Amniotic epithelial cell (primary cell): ENCODE measurements around the gene MYO1D.

ENCODE experiments used
- DNase-seq: peaks from one replicate; pipeline ENCODE4 v3.0.0-alpha.2; 2010; ENCODE audit warnings: low read depth

Gene MYO1D

DNA sequence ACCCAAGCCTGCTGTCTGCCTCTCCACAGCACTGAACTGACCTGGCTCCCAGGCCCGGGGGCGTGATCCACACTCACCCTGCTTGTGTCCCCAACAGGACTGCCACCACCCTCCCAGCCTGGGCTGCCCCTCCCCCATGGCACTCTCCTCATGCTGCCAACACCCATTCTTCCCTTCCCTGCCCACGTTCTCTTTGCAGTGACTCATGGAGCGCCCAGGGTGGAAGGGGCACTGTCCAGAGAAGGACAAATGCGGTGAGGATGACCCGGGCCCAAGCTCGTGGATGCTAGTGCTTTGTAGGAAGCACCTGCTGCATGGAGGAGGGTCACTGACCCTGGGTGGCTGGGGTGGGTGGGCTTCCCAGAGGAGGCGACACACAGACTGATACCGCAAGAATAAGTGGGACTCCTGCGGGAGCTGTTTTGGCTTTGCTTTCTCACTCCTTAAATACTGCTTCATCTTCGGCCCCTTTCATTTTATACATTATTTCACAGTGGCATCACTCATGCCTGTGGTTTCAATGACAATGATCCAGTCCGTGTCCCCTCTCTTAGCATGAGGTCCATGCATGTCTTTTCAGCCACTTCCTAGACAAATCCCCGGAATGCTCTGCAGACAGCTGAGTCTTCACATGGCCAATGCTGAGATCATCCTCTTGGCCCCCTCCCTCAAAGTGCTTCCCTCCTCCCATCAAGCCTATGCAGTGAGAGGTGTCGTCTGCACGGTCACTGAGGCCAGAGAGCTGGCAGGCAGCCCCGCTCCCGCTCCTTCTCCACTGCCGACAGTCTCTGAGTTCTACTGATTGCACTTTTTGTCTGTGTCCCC lies 372.5 kb downstream of the MYO1D start:
- DNase-seq = no peak

DNA sequence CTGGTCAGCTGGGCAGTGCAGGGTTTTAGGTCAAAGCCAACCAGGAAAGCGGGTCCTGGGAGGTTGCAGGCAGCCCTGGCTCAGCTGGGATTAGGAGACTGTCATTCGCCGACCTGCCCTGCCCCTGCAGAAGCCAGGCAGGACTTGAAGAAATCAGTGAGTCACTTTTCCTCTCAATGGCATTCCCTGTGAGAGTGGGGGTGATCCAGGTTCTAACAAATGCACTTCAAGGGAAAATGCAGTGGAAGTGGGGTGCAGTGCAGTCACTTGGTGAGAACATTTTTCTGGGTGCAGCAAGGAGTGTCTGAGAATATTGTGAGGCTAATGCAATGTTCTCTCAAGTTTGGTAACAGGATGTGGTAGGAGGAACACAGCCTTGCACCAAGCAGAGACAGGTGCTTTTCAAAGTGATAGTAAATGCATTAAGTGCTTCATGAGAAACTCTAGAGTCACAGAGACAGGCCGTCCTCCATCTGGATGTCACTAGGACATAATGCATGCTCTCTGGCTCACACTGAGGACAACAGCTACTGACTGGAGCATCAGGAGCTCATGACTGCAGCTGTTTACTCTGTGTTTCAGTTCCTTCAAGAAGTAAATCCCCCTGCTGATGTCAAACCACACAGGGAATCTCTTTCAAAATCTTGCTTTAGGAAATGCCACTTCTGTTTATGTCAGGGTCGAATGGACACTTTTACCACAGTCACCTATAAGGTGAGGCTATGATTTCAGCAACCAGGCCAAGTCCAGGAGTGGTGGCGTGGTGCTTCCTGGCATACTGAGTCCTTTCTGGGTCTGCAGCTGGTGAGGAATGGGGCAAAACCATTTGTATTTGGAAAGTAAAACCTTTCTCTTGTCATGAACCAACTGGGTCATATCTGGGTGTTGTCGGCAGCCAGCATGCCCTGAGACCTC lies 373.4 kb downstream of the MYO1D start:
- DNase-seq = no peak

DNA sequence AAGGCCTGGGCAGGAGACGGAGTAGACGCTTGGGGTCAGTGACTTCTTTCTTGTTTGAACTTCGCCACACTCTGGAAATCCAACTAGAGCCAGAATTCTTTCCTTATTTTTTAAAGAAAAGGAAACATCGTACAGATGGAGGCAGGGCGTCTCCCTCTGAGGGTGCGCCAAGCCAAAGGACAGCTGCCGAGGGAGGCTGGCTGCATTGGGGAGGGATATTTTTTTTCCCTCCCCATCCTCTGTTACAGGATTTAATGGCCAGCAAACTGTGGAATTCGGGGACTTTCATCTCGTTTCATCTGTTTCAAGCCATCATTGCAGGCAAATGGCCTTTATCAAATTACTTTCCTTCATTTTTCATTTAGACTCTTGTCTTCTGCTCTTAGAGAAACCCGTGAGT lies 374.2 kb downstream of the MYO1D start:
- no peak for DNase-seq

DNA sequence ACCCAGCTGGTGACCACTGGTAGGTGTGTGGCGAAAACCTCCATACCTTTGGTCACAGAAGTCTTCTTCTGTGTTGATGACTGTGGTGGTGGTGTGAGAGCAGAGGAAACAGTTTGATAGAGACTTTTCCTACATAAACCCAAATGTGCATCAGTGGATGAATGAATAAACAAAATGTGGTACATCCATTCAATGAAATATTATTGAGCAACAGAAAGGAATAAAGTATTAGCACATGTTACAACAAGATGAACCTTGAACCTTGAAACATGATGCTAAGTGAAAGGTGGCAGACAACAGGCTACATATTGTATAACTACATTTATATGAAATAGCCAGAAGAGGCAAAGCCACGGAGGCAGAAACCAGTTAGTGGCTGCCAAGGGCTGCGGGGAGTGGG lies 374.9 kb downstream of the MYO1D start:
- DNase-seq = no peak

DNA sequence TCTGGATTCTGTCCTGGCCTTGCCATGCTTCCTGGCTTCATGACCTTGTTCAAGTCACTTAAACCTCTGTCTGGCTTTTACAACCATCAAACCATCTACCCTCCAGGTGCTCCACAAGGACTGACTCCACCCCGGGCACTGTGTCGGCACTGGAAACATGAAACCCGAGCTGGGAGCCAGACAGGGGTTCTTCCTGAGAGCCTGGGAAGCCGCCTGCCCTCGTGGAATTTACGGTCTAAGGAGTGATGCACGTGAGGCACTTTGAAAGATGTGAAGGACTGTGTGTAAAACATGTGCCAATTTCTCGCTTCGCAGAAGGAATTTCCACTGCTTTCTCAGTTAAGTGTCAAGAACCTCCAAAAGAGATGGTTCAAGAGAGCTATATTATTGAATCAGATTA lies 378.5 kb downstream of the MYO1D start:
- no peak for DNase-seq

DNA sequence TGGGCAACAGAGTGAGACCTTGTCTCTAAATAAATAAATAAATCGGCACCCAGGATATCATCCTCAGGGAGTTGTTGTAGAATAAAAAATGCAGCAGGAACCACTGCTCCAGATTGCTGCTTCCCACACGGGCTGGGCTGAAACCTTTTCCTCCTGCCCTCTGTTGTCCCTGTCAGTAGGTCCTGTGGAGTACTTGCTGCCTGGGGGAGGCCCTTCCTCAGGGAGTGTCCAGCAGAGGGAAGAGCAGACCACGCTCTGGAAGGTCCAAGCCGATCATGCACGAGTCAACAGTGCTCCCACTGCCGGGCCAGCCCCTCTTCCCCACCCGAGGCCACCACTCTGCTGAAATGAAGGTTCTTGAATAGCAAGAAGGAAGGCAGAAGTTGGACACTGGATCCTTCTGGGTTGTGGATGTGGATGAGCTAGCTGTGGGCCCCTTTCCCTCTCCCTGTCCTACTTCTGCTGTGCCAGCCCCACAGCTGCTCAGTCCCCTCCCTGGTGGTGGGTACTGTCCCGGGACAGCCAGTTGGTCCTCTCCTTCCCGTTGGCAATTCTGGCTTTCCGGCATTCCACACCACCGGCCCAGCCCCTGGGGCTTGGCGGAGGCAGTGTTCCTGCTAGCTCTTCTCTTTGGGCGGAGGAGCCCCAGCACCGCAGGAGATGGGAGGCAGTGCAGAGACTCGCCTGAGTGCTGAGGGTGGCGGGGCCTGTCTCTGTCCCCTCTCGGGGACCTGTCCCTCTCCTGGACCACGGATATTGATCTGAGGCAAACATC lies 379.3 kb downstream of the MYO1D start:
- no peak for DNase-seq

DNA sequence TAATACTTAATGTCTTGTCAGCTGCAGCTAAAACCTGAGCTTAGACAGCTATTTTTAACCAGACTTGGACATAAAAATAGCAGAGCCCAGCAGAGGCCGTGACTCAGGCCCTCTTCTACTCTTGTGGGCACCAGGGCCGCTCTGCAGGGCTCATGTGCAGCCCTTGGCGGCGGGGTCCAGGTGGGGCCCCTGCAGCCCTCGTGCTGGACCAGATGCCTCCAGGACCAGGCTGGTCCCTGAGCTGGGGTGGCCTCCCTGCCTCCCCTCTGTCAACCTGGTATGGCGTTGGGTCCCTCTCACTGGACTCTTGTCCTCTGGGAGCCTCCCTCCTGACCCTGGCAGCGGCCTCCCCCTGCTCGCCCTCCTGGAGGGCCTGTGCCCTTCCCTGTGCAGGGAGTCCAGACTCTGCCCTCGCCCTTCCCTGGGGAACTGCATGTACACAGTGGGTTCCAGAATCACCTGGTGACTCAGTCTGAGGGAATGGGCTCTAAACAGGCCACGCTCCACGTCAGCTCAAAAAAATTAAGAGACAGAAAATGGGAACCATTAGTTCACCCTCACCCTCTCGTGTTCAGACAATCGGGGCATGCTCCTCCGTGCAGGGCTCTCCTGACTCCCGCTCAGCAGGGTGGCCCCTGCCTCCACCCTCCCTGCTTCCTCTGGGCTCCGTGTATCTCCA lies 380.4 kb downstream of the MYO1D start:
- peak; percentile 73 for DNase-seq

DNA sequence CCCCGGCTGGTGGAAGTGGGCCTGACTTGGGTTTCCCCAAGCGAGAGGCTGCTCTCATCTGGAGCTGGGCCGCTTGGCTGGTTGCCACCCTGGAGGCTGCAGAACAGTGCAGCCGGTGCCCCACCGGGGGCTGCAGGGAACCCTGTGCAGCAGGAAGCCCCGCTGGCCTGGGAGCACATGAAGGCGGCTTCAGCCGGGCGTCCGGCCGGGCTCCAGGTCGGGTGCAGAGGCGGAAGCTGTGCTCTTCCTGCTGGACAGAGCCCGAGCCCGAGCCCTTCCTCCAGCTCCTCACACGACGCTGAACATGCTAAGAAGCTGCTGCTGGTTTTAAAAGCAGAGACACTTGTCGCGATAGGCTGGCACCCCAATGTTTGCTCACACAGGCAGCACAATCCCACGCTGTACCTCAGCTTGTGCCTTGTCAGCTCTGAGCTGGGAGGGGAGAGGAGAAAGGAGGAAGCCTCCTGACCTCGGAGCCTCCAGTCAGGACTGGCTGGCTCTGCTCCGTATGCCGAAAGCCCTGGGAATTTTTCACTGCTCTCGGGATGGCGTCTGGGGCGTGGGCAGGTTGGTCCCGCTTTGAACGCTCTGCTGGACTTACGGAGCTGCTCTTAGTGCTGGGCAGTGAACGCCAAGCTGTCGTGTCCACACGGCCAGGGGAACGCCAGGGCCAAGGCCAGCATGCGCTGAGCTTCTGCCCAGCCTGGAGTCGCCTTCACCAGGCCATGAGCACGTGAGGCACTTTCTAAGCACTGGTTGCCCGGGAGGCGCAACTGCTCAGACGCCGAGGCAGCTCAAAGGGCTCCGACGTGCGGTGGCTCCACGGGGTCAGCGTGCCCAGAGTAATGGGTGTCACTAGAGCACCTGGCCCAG lies 381.3 kb downstream of the MYO1D start:
- no peak for DNase-seq

DNA sequence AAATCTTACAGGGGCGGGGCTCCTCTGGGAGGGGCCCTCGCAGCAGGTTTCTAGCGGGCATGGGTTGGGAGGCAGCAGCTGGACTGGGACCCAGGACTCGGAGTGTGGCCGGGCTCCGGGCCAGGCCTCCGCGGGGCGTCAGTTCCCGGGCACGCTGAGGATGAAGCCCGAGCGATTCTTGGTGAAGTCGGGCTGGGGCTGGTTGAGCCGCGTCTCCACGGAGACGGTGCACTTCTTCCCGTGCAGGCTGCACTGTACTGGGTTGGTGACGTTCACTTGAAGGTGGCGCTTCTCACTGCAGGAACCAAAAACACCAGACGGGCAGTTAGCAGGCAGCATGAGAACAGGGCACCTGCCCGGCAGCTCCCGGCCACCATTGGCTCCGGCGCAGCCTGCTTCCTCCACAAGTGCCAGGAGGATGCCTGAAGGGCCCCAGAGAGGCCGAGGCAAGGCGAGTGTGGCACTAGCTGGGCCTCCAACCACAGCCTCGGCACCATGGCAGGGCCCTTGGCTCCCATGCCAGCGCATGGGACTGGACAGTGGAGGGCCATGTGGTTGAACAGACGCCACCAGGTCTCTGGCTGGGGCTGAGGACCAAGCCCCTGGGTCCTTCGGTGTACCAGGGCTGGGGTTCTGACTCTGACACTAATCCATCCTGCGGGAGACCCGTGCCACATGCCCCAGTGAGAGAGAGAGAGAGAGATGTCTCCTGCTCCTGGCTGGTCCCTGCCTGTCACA lies 382.1 kb downstream of the MYO1D start:
- no peak for DNase-seq

DNA sequence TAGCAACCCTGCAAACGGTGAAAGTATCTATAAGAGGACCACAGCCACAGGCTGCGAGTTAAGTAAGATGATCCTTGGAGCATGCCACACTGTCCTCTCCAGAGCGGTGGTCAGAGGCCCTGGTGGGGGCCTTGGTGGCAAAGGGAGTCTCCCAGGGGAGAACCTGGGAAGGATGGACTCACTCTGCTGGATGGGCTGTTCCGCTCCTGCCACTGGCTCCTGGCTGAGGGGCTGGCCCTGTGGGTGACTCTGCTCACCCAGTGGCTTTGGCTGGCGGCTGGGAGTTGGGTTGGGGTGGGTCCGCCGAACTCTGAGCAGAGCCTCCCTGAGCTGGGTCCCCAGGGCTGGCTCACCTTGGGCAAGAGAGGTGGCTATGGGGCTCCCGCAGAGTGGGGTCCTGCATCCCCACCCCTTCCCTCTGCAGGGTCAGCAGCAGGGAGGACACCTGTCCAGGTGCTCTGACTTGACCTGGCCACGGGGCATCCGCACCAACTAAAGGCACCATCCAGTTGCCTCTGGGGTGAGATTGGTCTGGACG lies 382.9 kb downstream of the MYO1D start:
- DNase-seq = no peak

DNA sequence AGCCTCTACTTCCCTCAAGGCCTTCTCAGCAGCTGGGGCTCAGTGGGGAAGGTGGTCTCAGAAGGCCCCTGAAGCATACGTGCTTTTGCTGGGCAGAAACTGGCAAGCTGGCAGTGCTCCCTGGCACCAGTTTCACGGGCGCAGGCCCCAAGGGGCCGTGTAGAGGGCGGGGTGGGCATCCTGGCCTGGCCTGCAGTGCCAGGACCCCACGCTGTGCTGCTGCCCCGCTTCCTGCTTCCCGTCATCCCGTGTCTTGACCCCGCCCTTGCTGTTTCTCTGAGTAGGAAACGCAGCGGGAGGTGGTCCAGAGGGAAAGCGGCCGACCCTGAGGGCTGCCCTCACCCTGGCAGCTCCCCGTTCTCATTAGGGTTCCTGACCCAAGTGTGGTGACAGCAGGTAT lies 383.4 kb downstream of the MYO1D start:
- no peak for DNase-seq

DNA sequence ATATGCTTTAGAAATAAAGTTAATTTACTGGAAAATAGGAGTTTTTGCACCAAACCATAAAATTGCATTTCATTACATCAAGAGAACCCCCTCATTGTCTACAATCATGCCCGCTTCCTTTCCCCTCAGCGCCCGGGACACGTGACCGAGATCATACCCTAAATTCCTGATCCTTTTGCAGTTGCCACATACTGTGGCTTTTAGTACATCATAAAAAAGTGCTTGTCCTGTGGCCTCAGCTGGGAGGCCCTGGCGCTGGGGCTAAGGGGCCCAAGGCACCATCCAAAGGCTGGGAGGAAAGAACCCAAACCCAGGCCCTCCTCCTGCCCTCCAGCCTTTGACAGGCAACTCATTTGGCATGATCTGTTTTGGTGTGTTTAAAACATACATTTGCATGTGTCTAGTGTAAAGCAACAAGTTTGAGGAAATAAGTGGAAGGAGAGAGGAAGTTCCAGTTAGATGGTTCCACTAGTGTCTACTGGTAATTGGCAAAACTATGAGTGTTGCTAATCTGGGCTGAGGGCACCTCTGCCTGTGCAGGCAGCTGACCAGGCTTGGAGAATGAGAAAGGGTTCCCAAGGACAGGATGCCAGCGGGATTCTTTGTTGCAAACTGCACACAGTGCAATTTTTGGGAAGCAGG lies 384.2 kb downstream of the MYO1D start:
- DNase-seq = no peak

DNA sequence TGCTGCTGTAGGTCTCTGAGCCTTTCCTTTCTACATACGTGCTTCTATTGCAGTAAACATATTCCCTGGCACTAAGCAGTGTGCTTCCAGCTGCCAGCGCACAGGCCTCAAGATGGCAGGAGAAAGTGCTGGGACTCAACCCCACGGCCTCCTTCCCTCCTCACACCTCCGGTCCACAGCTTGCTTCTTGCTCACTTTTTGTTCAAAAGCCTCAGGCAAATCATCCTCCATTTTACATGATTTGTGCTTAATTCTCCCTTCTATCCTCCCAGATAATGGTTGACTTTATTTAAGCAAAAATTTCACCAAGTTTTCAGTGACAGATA lies 384.7 kb downstream of the MYO1D start:
- no peak for DNase-seq

DNA sequence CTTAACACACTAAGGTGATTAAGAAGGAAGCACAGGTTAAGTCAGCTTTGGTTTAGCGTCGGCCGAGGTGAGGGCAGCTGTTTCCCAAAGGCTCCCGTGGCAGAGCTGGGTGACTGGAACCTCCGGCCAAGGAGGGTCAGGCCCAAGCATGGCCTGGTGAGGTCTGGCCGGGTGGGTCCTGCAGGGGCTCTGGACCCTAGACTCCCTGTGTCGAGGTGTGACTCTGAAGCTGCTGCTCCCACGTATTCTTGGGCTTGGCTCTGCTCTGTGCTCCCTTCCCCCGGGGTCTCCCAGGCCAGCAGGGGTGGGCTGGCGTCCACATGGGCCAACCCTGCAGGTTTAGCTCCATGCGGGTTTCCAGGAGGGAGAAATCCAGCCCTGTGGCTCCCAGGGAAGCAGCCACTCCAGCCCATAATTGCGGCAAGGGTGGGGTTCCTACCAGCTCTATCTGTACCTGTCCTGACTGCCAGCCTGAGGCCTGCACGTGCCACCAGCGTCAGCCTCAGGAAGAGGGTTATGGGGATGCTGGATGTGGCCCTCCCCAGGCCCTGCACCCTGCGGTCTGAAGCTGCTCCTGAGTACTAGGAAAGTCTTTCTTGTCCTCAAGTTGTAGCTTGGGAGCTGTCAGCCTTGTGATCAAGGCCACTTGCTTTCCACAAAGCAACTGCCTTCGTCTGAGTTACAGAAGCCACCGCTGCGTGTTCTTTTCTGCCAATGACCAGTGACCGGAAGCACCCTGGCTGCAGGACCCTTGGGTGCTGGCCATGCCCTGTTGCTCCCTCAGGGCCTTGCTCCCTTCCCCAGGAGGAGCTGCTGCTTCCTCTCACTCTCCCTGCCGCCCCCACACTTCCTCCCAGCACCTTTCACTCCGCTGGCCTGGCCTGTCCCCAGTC lies 385.3 kb downstream of the MYO1D start:
- DNase-seq = no peak

DNA sequence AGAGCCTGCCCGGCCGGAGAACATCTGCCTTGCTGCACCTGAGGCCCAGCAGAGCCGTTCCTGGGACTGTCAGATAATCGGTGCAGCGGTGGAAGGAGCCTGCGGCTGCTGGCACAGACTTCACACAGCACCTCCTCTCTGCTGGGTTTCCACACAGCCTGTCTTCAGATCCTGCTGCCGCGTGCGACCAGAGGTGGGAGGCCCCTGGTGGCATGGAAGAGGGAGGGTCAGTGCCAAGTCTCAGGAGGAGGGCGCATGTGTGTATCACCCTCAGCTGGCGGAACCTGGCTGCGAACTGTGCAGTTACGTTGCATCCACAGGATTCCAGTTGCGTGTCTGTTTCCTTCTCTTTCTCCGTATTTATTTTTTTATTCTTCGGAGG lies 386.8 kb downstream of the MYO1D start:
- no peak for DNase-seq

DNA sequence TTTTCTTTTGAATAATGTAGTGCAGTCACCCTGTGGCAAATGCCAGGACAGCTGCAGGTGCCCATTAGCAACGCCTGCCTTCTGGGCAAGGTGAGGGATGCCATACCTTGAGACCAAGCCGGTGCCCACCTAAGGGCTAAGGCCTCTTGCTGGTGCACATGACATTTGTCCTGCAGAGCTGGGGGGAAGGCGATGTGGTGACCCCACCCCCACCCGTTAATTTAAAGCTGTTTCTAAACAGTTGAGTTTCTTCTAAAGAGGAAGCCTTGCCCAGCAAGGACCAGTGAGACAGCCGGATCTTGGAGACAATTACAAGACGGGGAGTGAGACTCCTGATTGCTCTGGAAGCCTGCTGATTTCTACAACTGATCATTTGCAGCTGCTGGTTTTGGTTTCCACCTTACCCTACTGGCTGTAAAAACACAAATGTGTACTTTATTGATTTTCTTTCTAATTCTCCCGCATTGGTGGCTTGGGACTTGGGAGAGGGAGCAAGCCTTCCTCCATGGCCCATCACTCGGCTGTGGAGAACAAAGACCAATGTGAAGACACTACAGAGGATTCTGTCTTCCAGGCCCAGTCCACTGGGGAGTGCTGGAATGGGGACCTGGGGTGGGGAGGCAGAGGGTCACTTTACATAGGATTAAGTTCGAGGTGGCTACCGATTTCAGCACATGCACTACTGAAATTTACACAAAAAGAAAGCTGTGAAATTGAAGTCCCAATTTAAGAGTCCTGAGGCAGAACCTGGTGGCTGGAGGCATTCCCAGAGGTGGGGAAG lies 387.4 kb downstream of the MYO1D start:
- no peak for DNase-seq

DNA sequence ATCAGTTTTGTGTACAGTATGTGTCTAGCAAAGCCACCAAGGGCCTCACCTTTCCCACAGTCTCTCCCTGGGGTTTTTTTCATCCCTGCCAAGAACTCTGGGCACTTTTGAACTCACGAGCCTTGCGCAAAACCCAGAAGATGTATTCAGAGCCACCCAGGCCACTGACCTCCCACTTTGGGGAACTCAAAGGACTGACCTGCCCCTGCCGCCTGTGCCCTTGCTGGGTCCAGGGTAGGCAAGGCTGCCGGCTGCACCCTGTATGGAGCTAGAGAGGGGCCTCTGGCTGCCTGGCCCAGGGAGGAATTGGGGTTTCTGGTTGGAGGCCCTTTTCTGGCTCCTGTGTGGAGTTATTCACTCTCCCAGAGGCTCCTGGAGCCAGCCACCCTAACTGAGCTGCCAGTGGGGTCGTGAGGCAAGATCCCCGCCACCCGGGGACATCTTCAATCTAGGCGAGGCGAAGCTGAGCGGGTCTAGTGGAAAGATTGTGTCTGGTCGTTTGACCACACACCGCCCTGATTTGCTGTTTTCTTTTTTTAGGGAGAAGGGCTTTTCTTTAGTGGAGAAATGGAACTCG lies 388.2 kb downstream of the MYO1D start:
- no peak for DNase-seq
